K562 (cell line): ENCODE measurements around the gene KIN. TPM values are rescaled to one million over a fixed set of nuclear protein-coding genes. Genes with fewer than 3 reads are reported as not detected.

ENCODE experiments used
- ATAC-seq: fragments of 200-7000 bp; cut with Tn5 transposase; 3 replicates; pipeline ENCODE4 v1.9.1; 2020; ENCODE audit warnings: moderate library complexity
- BruUV-seq: library from RNA; stranded (reverse); fragments of 400-500 nt; replicated peaks from 2 replicates; lab custom pipeline; 2021; lab: Mats Ljungman, UMichigan
- CTCF ChIA-PET: fragments of 300-600 bp; formaldehyde crosslinking; extraction: SDS; loops from one replicate; lab custom pipeline; 2021; ENCODE audit warnings: low intra/inter-chr PET ratio; lab: Yijun Ruan, JAX
- POLR2A ChIA-PET: fragments of 300-600, 350-650 bp; sonication (Branson Sonifier 250); formaldehyde crosslinking; extraction: SDS; loops from one replicate; lab custom pipeline; 2021; ENCODE audit warnings: antibody characterized with exemption, inconsistent platforms; lab: Yijun Ruan, JAX
- DNase-seq, 4 experiments: peaks; one replicate each; pipeline versions ENCODE4 v3.0.0 to v3.0.0-alpha.2; 2011 to 2018; ENCODE audit warnings: low spot score in 3 of 4, mixed read lengths in 3 of 4; ENCODE audit errors: extremely low read depth in 1 of 4
- FAIRE-seq: peaks from 2 replicates; lab custom pipeline; 2011; peaks lifted over from hg19 to GRCh38; lab: Jason Lieb, UNC
- H2AFZ ChIP-seq: 2 replicates; pipeline ENCODE4 v1.6.0; 2011; ENCODE audit warnings: low read depth, low read length, control low read depth, inconsistent platforms
- H3K27ac ChIP-seq: fragments of 200-600 bp; 3 replicates; pipeline ENCODE4 v1.8.0; 2011; ENCODE audit warnings: low read depth, mild to moderate bottlenecking, control low read depth, inconsistent platforms, low read length, moderate library complexity, mixed read lengths; ENCODE audit errors: extremely low read depth
- H3K27me3 ChIP-seq, 2 experiments: fragments of 300-600 bp in 1 of 2; 2 replicates in 1 of 2; 3 replicates in 1 of 2; pipeline versions ENCODE4 v1.6.0 to v1.8.0; 2011; ENCODE audit warnings: inconsistent platforms in 2 of 2, low read length in 2 of 2, mild to moderate bottlenecking in 1 of 2, mixed read lengths in 1 of 2, moderate library complexity in 1 of 2; ENCODE audit not compliant: control insufficient read depth in 2 of 2, insufficient read depth in 2 of 2
- H3K36me3 ChIP-seq: fragments of 300-600 bp; 3 replicates; pipeline ENCODE4 v1.8.0; 2011; ENCODE audit warnings: mild to moderate bottlenecking, low read length, inconsistent platforms; ENCODE audit not compliant: control insufficient read depth, insufficient read depth
- H3K4me1 ChIP-seq, 2 experiments: fragments of 200-600 bp in 1 of 2; replicated peaks in 1 of 2; 2 replicates in 1 of 2; 3 replicates in 1 of 2; pipeline versions ENCODE4 v1.5.1 to v1.8.0; 2011; ENCODE audit warnings: inconsistent platforms in 2 of 2, low read length in 2 of 2, mild to moderate bottlenecking in 1 of 2, mixed read lengths in 1 of 2, moderate library complexity in 1 of 2; ENCODE audit not compliant: control insufficient read depth in 2 of 2, insufficient read depth in 2 of 2
- H3K4me2 ChIP-seq: 2 replicates; pipeline ENCODE4 v1.6.1; 2011; ENCODE audit warnings: low read length, control low read depth, inconsistent platforms, mixed read lengths; ENCODE audit not compliant: insufficient read depth
- H3K4me3 ChIP-seq: fragments of 200-600 bp; sonication (generic), shearing (Covaris generic); 2 replicates; pipeline ENCODE4 v1.5.1; 2016; ENCODE audit warnings: control low read depth, inconsistent platforms
- H3K79me2 ChIP-seq: fragments of 200-600 bp; 3 replicates; pipeline ENCODE4 v1.8.0; 2011; ENCODE audit warnings: low read length, inconsistent platforms; ENCODE audit not compliant: control insufficient read depth, insufficient read depth
- H3K9ac ChIP-seq, 2 experiments: 2 replicates each; pipeline versions ENCODE4 v1.6.0 to v1.6.1; 2011; ENCODE audit warnings: low read depth in 2 of 2, low read length in 2 of 2, control low read depth in 1 of 2, inconsistent platforms in 1 of 2, mild to moderate bottlenecking in 1 of 2, mixed read lengths in 1 of 2; ENCODE audit not compliant: insufficient read depth in 1 of 2
- H3K9me1 ChIP-seq: one replicate; pipeline ENCODE4 v1.6.0; 2011; ENCODE audit warnings: inconsistent platforms, mild to moderate bottlenecking, low read length, moderate library complexity; ENCODE audit not compliant: control insufficient read depth, insufficient read depth
- H3K9me3 ChIP-seq: replicated peaks from 2 replicates; pipeline ENCODE4 v1.5.1; 2011; ENCODE audit warnings: low read depth, low read length, inconsistent platforms; ENCODE audit not compliant: control insufficient read depth, insufficient read depth
- H4K20me1 ChIP-seq: replicated peaks from 2 replicates; pipeline ENCODE4 v1.6.1; 2011; ENCODE audit warnings: low read length, inconsistent platforms, mixed read lengths; ENCODE audit not compliant: control insufficient read depth, insufficient read depth
- C11orf30 ChIP-seq: fragments of 450-650 bp; IDR thresholded peaks from 2 replicates; pipeline ENCODE4 v1.6.1; 2016; ENCODE audit warnings: low read depth, mild to moderate bottlenecking
- NFIC ChIP-seq: fragments of 450-650 bp; IDR thresholded peaks from 2 replicates; pipeline ENCODE4 v1.6.1; 2017; ENCODE audit warnings: mild to moderate bottlenecking, inconsistent platforms
- NUFIP1 ChIP-seq: fragments of 450-650 bp; IDR thresholded peaks from 2 replicates; pipeline ENCODE4 v1.6.1; 2018; ENCODE audit not compliant: partially characterized antibody
- PHTF2 ChIP-seq: fragments of 250-450 bp; sonication (Bioruptor Pico); IDR thresholded peaks from 2 replicates; pipeline ENCODE4 v1.5.0; 2021; ENCODE audit warnings: mild to moderate bottlenecking
- SRF ChIP-seq, 2 experiments: fragments of 250-450, 450-650 bp in 1 of 2; sonication (Bioruptor Pico) in 1 of 2; sonication (generic) in 1 of 2; formaldehyde crosslinking; IDR thresholded peaks; 2 replicates each; pipeline versions ENCODE4 v1.5.0 to v1.5.1; 2020 to 2022; ENCODE audit warnings: mild to moderate bottlenecking in 1 of 2, missing genetic modification reagents in 1 of 2
- ZSCAN29 ChIP-seq: fragments of 450-650 bp; IDR thresholded peaks from 2 replicates; pipeline ENCODE4 v1.6.1; 2017
- WGBS: fragments of 100-300 bp; shearing (Covaris generic); methylation state at CpG from one replicate; pipeline ENCODE4 v1.1.6; 2016; ENCODE audit warnings: low coverage, mixed read lengths; ENCODE audit not compliant: insufficient coverage; ENCODE audit errors: missing lambda C conversion rate; 5-methylcytosine and 5-hydroxymethylcytosine counted together
- in situ Hi-C: fragments of 300-500 bp; cut with MboI; formaldehyde crosslinking; loops from 4 replicates; pipeline ENCODE4 v1.15.0; 2018; ENCODE audit warnings: inconsistent platforms, mixed read lengths
- intact Hi-C: fragments of 100-400 bp; cut with micrococcal nuclease; formaldehyde crosslinking; loops from 2 replicates; pipeline ENCODE4 v1.14.2; 2022
- polyA plus RNA-seq, 8 experiments: library from polyadenylated mRNA; depleted of rRNA in 4 of 8; stranded (reverse) in 5 of 8; unstranded in 3 of 8; fragments of >200 nt; fragmentation: Nextera tagmentation in 2 of 8; fragmentation: Illumina TruSeq in 1 of 8; extraction: Ambion mirVana in 2 of 8; extraction: Trizol in 1 of 8; gene quantifications; 2 replicates each; pipeline versions ENCODE4 v1.2.1 to v1.2.3, GENCODE V29; 2011 to 2014; ENCODE audit warnings: inconsistent platforms in 1 of 8, missing spikeins in 1 of 8
- total RNA-seq, 7 experiments: library from RNA; depleted of rRNA in 6 of 7; stranded (reverse); fragments of >200 nt in 6 of 7; fragmentation: Illumina TruSeq in 2 of 7; extraction: Trizol in 2 of 7; gene quantifications; 2 replicates each; pipeline versions ENCODE4 v1.2.1 to v1.2.3, GENCODE V29; 2011 to 2021; ENCODE audit warnings: low replicate concordance in 1 of 7
- TF ChIP-seq, protein P1 (sequence below): fragments of 450-650 bp; IDR thresholded peaks from 2 replicates; pipeline ENCODE4 v1.6.1; 2017; ENCODE audit warnings: antibody characterized with exemption, mild to moderate bottlenecking

Gene KIN
- total and polyA plus RNA-seq, 9 of the 15 experiments (the other 6 are each of a cell fraction or from before 2014, with no cell fraction given), result 11.7 to 35.6 (median 16.0) TPM

DNA sequence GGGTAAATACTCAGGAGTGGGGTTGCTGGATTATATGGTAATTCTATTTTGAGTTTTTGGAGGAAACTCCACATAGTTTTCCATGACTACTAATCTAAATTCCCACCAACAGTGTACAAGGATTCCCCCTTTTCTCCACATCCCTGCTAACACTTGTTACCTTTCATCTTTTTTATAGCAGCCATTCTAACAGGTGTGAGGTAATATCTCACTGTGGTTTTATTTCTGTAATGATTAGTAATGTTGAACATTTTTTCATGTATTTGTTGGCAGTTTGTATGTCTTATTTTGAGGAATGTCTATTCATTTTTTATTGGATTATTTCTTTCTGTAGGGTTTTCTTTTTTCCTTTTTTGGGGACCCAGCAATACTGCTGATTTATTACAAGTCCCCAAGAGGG is 45.4 kb upstream of the KIN start (continued):
- TF ChIP-seq C11orf30 (no peak), NFIC (no peak)

DNA sequence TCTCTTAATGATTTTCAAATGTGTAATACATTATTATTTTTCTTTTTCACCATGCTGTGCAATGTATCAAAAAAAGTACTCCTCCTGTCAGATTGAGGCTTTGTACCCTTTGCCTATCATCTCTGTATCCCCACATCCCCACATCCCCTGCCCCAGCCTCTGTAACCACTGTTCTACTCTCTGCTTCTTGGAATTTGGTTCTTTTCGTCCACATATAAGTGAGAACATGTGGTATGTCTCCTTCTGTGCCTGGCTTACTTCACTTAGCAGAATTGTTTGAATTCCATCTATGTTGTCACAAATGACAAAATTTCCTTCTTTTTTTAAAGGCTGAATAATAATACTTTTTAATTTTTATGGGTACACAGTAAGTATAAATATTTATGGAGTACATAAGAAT is 44.3 kb upstream of the KIN start:
- Histone ChIP-seq H3K9ac (no peak overlapping the region), H3K4me2 (no peak overlapping the region), H3K27ac (no peak overlapping the region), H3K4me3 (no peak overlapping the region), H3K27me3 (no peaks in the 10 kb centered on the region), H3K4me1 (no peaks in the 10 kb centered on the region; a peak in 1 of 5 replicates), H4K20me1 (no peaks in the 10 kb centered on the region), H2AFZ (no peak overlapping the region), H3K9me3 (no peaks in the 10 kb centered on the region), H3K9me1 (no peaks in the 10 kb centered on the region), H3K36me3 (peaks cover 9% of the 10 kb centered on the region; the same call in 2 of the 3 replicates), H3K79me2 (peaks cover 24% of the 10 kb centered on the region; the same call in 2 of the 3 replicates)
- ChIA-PET CTCF (no interaction called here), POLR2A (no interaction called here)
- ATAC-seq, result no peak
- WGBS, result 80% methylated on average over 1 of the region's 1 CpG
- in situ Hi-C loops, result no loop called here
- no TSS peak for BruUV-seq
- DNase-seq, result no peak
- no peak for FAIRE-seq
- intact Hi-C loops, result no loop called here
- TF ChIP-seq PHTF2 (CRISPR knock-in tag) (no peak), SRF (CRISPR knock-in tag; IDR thresholded peaks at IDR 0.05) (no peak), NUFIP1 (no peak), ZSCAN29 (no peak)
- TF ChIP-seq, protein P1, sequence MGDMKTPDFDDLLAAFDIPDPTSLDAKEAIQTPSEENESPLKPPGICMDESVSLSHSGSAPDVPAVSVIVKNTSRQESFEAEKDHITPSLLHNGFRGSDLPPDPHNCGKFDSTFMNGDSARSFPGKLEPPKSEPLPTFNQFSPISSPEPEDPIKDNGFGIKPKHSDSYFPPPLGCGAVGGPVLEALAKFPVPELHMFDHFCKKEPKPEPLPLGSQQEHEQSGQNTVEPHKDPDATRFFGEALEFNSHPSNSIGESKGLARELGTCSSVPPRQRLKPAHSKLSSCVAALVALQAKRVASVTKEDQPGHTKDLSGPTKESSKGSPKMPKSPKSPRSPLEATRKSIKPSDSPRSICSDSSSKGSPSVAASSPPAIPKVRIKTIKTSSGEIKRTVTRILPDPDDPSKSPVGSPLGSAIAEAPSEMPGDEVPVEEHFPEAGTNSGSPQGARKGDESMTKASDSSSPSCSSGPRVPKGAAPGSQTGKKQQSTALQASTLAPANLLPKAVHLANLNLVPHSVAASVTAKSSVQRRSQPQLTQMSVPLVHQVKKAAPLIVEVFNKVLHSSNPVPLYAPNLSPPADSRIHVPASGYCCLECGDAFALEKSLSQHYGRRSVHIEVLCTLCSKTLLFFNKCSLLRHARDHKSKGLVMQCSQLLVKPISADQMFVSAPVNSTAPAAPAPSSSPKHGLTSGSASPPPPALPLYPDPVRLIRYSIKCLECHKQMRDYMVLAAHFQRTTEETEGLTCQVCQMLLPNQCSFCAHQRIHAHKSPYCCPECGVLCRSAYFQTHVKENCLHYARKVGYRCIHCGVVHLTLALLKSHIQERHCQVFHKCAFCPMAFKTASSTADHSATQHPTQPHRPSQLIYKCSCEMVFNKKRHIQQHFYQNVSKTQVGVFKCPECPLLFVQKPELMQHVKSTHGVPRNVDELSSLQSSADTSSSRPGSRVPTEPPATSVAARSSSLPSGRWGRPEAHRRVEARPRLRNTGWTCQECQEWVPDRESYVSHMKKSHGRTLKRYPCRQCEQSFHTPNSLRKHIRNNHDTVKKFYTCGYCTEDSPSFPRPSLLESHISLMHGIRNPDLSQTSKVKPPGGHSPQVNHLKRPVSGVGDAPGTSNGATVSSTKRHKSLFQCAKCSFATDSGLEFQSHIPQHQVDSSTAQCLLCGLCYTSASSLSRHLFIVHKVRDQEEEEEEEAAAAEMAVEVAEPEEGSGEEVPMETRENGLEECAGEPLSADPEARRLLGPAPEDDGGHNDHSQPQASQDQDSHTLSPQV, result no peak
